GM23338 (cell line): ENCODE data around the gene LRRC3. TPM values are rescaled to one million over a fixed set of nuclear protein-coding genes. Genes with fewer than 3 reads are reported as not detected.

Experiments used
- ATAC-seq: fragments of 200-7000 bp; cut with Tn5 transposase; 3 replicates; pipeline ENCODE4 v1.9.1; 2020
- DNase-seq: peaks from one replicate; pipeline ENCODE4 v3.0.0-alpha.2; 2015; ENCODE audit warnings: low spot score
- H2AFZ ChIP-seq: fragments of 200-600 bp; sonication (generic); 2 replicates; pipeline ENCODE4 v1.8.0; 2016; ENCODE audit warnings: antibody characterized with exemption, mild to moderate bottlenecking, moderate library complexity
- H3F3A ChIP-seq: fragments of 200-600 bp; sonication (generic); replicated peaks from 2 replicates; pipeline ENCODE4 v1.8.0; 2017; ENCODE audit warnings: antibody characterized with exemption, mixed run types, low read depth
- H3K27ac ChIP-seq: fragments of 200-600 bp; sonication (generic); 2 replicates; pipeline ENCODE4 v1.6.1; 2016; ENCODE audit warnings: low read depth
- H3K27me3 ChIP-seq: fragments of 200-600 bp; sonication (generic); 2 replicates; pipeline ENCODE4 v1.8.0; 2016; ENCODE audit warnings: mild to moderate bottlenecking, mixed run types, moderate library complexity; ENCODE audit not compliant: insufficient read depth
- H3K36me3 ChIP-seq: fragments of 200-600 bp; sonication (generic); 2 replicates; pipeline ENCODE4 v1.8.0; 2016; ENCODE audit warnings: mild to moderate bottlenecking; ENCODE audit not compliant: insufficient read depth
- H3K4me1 ChIP-seq: fragments of 200-600 bp; sonication (generic); 2 replicates; pipeline ENCODE4 v1.8.0; 2016; ENCODE audit warnings: mild to moderate bottlenecking, moderate library complexity; ENCODE audit not compliant: insufficient read depth
- H3K4me2 ChIP-seq: fragments of 200-600 bp; sonication (generic); 2 replicates; pipeline ENCODE4 v1.7.1; 2017; ENCODE audit warnings: mixed run types
- H3K4me3 ChIP-seq: fragments of 200-600 bp; sonication (generic); 2 replicates; pipeline ENCODE4 v1.6.1; 2016; ENCODE audit warnings: mixed run types
- H3K79me2 ChIP-seq: fragments of 200-600 bp; sonication (generic); replicated peaks from 2 replicates; pipeline ENCODE4 v1.8.0; 2017; ENCODE audit warnings: mild to moderate bottlenecking; ENCODE audit not compliant: insufficient read depth
- H3K9me2 ChIP-seq: fragments of 200-600 bp; sonication (generic); 2 replicates; pipeline ENCODE4 v1.8.0; 2017; ENCODE audit not compliant: insufficient read depth
- H4K20me1 ChIP-seq: fragments of 200-600 bp; sonication (generic); replicated peaks from 2 replicates; pipeline ENCODE4 v1.8.0; 2017; ENCODE audit warnings: mild to moderate bottlenecking; ENCODE audit not compliant: insufficient read depth
- H3K27ac Mint-ChIP-seq: 2 replicates; pipeline ENCODE4 v1.8.0; 2020; ENCODE audit warnings: inconsistent platforms, mild to moderate bottlenecking, moderate library complexity, mixed read lengths
- H3K27me3 Mint-ChIP-seq: 3 replicates; pipeline ENCODE4 v1.8.0; 2022; ENCODE audit warnings: low read depth, mild to moderate bottlenecking, moderate library complexity, mixed read lengths, inconsistent platforms; ENCODE audit not compliant: insufficient read depth, poor library complexity
- H3K36me3 Mint-ChIP-seq: 3 replicates; pipeline ENCODE4 v1.8.0; 2021; ENCODE audit warnings: low read depth, mild to moderate bottlenecking, inconsistent platforms, moderate library complexity, mixed read lengths
- H3K4me1 Mint-ChIP-seq: 3 replicates; pipeline ENCODE4 v1.8.0; 2020; ENCODE audit warnings: mild to moderate bottlenecking, inconsistent platforms, mixed read lengths
- H3K4me3 Mint-ChIP-seq: 3 replicates; pipeline ENCODE4 v1.8.0; 2021; ENCODE audit warnings: moderate library complexity, mild to moderate bottlenecking, inconsistent platforms, mixed read lengths
- H3K9me3 Mint-ChIP-seq: 3 replicates; pipeline ENCODE4 v1.8.0; 2020; ENCODE audit warnings: moderate library complexity, mild to moderate bottlenecking, inconsistent platforms, mixed read lengths
- CREB1 ChIP-seq: fragments of 250-450 bp; sonication (Bioruptor Pico); IDR thresholded peaks from 2 replicates; pipeline ENCODE4 v1.5.0; 2020; ENCODE audit warnings: low read depth, mild to moderate bottlenecking, moderate library complexity
- JUNB ChIP-seq: IDR thresholded peaks from one replicate; pipeline ENCODE4 v1.6.1; 2016; ENCODE audit warnings: antibody characterized with exemption; ENCODE audit not compliant: unreplicated experiment
- REST ChIP-seq: IDR thresholded peaks from one replicate; pipeline ENCODE4 v1.6.1; 2018; ENCODE audit warnings: antibody characterized with exemption; ENCODE audit not compliant: unreplicated experiment
- ZNF114 ChIP-seq: fragments of 250-450 bp; sonication (Bioruptor Pico); IDR thresholded peaks from 2 replicates; pipeline ENCODE4 v1.5.0; 2020; ENCODE audit warnings: mild to moderate bottlenecking, moderate library complexity
- ZNF331 ChIP-seq: fragments of 250-450 bp; sonication (Bioruptor Pico); IDR thresholded peaks from 2 replicates; pipeline ENCODE4 v1.5.0; 2020; ENCODE audit warnings: low read depth, mild to moderate bottlenecking, moderate library complexity
- ZNF462 ChIP-seq: fragments of 250-450 bp; sonication (Bioruptor Pico); IDR thresholded peaks from 2 replicates; pipeline ENCODE4 v1.5.0; 2020; ENCODE audit warnings: mild to moderate bottlenecking, moderate library complexity
- polyA plus RNA-seq: library from polyadenylated mRNA; unstranded; fragments of >200 nt; fragmentation: Nextera tagmentation; extraction: Ambion mirVana; gene quantifications from 2 replicates; pipeline ENCODE4 v1.2.1, GENCODE V29; 2016
- total RNA-seq: library from RNA; depleted of rRNA; stranded (reverse); fragments of >200 nt; shearing (Covaris generic); gene quantifications from 2 replicates; pipeline ENCODE4 v1.2.3, GENCODE V29; 2014

Gene LRRC3
- total and polyA plus RNA-seq, 2 experiments from 2014 or later, result 0.95 to 6.8 TPM

DNA sequence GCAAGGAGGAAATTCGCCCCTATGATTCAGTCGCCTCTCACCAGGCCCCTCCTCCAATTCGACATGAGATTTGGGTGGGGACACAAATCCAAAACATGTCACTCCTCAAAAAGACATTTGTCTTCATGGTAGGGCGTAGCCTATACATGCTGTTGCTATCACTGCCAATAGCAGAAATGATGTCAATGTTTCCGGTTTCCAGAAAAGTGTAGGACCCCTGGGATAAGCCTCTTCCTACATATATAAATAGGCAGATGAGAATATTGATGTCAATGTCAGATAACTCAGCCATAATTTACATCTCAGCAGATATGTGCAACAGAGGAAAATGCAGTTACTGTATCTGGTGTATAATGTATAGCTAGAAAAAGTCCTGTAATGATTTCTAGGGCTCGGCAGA, 16.7 kb downstream of the LRRC3 start:
- Mint-ChIP-seq H3K27me3 (no peaks in the 10 kb centered on the region), H3K9me3 (no peaks in the 10 kb centered on the region), H3K4me3 (no peak overlapping the region), H3K4me1 (peaks cover 9% of the 10 kb centered on the region; the same call in 1 of the 3 replicates), H3K36me3 (no peaks in the 10 kb centered on the region; the same call in 2 of the 3 replicates), H3K27ac (no peak overlapping the region)
- Histone ChIP-seq H3K4me1 (no peaks in the 10 kb centered on the region; the same call in 1 of the 2 replicates), H3K27ac (no peak overlapping the region), H3K4me2 (no peak overlapping the region), H3K27me3 (no peaks in the 10 kb centered on the region), H3K9me2 (0 out of 2 replicates have a peak, but pooled peaks cover 5% of the 10 kb centered on the region), H3K36me3 (no peaks in the 10 kb centered on the region), H3K79me2 (no peaks in the 10 kb centered on the region), H3K4me3 (no peak overlapping the region), H4K20me1 (no peaks in the 10 kb centered on the region), H3F3A (no peaks in the 10 kb centered on the region), H2AFZ (no peak overlapping the region)
- no peak for ATAC-seq
- DNase-seq, result no peak
- TF ChIP-seq ZNF331 (CRISPR knock-in tag), result no peak
- TF ChIP-seq REST, result no peak

DNA sequence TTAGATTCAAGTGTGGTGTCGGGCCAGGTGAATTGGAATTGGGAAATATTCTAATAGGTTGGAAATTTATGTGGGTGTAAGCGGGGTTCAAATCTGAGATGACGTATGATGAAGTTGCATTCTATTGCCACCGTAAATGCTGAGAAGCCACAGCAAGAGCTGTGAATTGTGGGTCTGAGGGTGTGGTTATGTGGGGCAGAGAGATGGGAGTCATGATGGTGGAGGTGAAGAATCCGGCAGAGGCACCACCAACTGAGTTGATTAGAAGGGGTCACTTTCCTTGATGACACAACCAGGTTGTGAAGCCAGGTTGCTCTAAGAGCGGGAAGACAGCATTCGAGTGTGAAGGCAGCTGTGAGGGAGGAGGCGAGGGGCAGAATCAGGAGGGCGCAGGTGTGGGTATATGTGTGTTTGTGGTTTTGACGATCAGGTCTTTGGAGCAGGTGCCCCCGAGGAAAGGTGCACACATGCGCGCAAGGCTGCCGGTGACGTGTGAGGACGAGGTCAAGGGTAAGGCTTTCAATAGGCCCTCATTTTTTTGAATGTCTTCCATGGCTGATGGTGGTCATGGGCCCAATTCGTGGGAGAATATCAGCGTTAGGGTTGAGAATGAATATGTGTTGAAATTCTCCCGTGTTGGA, 18.7 kb downstream of the LRRC3 start:
- Mint-ChIP-seq H3K27me3 (no peaks in the 10 kb centered on the region), H3K4me1 (peaks cover 9% of the 10 kb centered on the region; the same call in 1 of the 3 replicates), H3K4me3 (no peak overlapping the region), H3K27ac (no peak overlapping the region), H3K36me3 (no peaks in the 10 kb centered on the region; the same call in 2 of the 3 replicates), H3K9me3 (peaks cover 5% of the 10 kb centered on the region; the same call in 2 of the 3 replicates)
- no peak for ATAC-seq
- H4K20me1 ChIP-seq, result no peaks in the 10 kb centered on the region
- DNase-seq, result no peak
- H2AFZ ChIP-seq, result no peak overlapping the region
- no peaks in the 10 kb centered on the region for H3K79me2 ChIP-seq
- no peak overlapping the region for H3K4me3 ChIP-seq
- H3K9me2 ChIP-seq, result 0 out of 2 replicates have a peak, but pooled peaks cover 5% of the 10 kb centered on the region
- H3F3A ChIP-seq, result no peaks in the 10 kb centered on the region
- no peak overlapping the region for H3K27ac ChIP-seq
- H3K27me3 ChIP-seq, result no peaks in the 10 kb centered on the region
- no peaks in the 10 kb centered on the region for H3K36me3 ChIP-seq
- no peaks in the 10 kb centered on the region; the same call in 1 of the 2 replicates for H3K4me1 ChIP-seq
- no peak overlapping the region for H3K4me2 ChIP-seq
- no peak for TF ChIP-seq CREB1 (CRISPR knock-in tag)
- no peak for TF ChIP-seq JUNB
- TF ChIP-seq ZNF114 (CRISPR knock-in tag), result no peak
- TF ChIP-seq ZNF462 (CRISPR knock-in tag), result no peak
- TF ChIP-seq REST, result no peak
